HFF-Myc (cell line): ENCODE data around the gene ZFP62.
A peak's percentile ranks its signal among the peaks of the same experiment; 100 is the strongest.

Source experiments
- DNase-seq: peaks from one replicate; pipeline ENCODE4 v3.0.0-alpha.2; 2011; ENCODE audit warnings: low read depth; ENCODE audit errors: extremely low read depth
- H3K4me3 ChIP-seq: replicated peaks from 2 replicates; pipeline ENCODE4 v1.5.1; 2011; ENCODE audit warnings: low read depth, mild to moderate bottlenecking, control low read depth, low read length
- CTCF ChIP-seq: IDR thresholded peaks from 2 replicates; pipeline ENCODE4 v1.5.1; 2012; ENCODE audit warnings: mild to moderate bottlenecking, low read depth, low read length, control low read depth; ENCODE audit errors: missing control alignments

ZFP62 gene

GRCh38 chr5:180874804-180875582 lies 13.9 kb upstream of the ZFP62 start:
- DNase-seq = no peak
- no peak for TF ChIP-seq CTCF
- H3K4me3 ChIP-seq = no peak overlapping the region

GRCh38 chr5:180873615-180874520 lies 12.8 kb upstream of the ZFP62 start:
- H3K4me3 ChIP-seq = no peak overlapping the region
- no peak for DNase-seq
- TF ChIP-seq CTCF = no peak

GRCh38 chr5:180872419-180872818 lies 11.3 kb upstream of the ZFP62 start:
- DNase-seq = no peak
- no peak for TF ChIP-seq CTCF
- H3K4me3 ChIP-seq = no peak overlapping the region

GRCh38 chr5:180870276-180871068 lies 9.4 kb upstream of the ZFP62 start:
- H3K4me3 ChIP-seq = no peak overlapping the region
- DNase-seq = no peak
- TF ChIP-seq CTCF = no peak

- no peak overlapping the region for H3K4me3 ChIP-seq
- TF ChIP-seq CTCF = no peak
- no peak for DNase-seq
These were observed 8.5 kb upstream of the ZFP62 start for GRCh38 chr5:180869587-180869986.

- H3K4me3 ChIP-seq = no peak overlapping the region
- peak; percentile 49 for DNase-seq
- TF ChIP-seq CTCF = peak; percentile 89
These were observed 7.9 kb upstream of the ZFP62 start for GRCh38 chr5:180868960-180869359.
